T-helper 22 cell (primary cell): ENCODE measurements around the gene ABLIM2.
"Not testable (repeated sequence)": the region's sequence is repeated elsewhere in the genome, so short reads cannot be mapped to it uniquely, and the experiment has no call there.

Source experiments
- DNase-seq: peaks from one replicate; pipeline ENCODE4 v3.0.0-alpha.2; 2020; ENCODE audit warnings: low read depth

Gene ABLIM2

DNA sequence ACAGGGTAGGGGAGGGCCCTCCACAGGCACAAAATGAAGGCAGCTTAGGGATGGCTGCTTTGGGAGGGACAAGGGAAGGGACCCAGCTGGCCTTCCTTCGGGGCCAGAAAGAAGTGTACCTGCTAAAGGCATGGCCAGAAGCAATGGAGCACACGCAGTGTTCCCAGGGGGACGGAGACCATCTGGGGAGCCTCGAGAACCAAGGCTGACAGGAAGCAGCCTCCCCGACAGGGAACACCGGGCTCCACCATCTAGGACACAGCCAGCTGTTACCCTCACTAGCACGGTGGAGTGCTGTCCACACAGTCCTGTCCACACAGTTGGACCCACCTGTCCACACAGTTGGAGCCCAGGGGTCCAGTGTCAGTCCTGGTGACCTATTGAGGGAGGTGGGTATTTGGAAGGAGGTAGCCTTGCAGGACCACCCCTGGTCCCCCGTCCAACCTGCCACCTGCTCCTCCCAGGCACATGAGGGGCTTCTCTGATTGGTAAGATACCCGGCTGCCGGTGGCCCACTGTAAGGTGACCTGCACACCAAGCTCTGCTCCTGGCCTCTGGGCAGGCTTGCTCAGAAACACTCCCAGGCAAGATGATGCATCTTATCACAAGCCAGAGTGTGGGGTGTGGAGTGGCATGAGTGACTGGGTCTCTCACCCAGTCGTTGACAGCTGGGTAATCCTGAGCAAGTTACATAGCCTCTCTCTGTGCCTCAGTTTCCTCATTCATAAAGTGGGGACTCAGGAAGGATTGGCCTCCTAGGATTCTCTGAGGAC, 198.4 kb downstream of the ABLIM2 start:
- no peak for DNase-seq

DNA sequence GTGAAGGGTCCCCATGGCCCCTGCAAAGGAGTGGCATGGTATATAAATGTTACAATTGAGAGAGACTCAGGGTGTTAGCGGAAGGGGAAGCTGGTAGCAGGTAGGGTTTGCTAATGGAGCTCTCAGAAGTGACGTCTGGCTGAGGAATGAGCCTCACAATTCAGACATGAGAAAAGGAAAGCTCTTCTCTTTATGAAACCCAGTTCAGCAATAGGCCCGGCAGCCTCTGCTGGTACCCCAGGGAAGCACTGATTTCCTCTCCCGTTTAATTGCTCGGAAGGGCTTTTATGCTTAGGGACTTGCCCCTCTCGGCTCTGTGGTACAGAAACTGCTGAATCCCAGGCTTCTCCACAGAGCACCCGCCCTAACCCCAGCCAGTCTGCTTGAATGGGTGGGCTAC, 199.5 kb downstream of the ABLIM2 start:
- no peak for DNase-seq

DNA sequence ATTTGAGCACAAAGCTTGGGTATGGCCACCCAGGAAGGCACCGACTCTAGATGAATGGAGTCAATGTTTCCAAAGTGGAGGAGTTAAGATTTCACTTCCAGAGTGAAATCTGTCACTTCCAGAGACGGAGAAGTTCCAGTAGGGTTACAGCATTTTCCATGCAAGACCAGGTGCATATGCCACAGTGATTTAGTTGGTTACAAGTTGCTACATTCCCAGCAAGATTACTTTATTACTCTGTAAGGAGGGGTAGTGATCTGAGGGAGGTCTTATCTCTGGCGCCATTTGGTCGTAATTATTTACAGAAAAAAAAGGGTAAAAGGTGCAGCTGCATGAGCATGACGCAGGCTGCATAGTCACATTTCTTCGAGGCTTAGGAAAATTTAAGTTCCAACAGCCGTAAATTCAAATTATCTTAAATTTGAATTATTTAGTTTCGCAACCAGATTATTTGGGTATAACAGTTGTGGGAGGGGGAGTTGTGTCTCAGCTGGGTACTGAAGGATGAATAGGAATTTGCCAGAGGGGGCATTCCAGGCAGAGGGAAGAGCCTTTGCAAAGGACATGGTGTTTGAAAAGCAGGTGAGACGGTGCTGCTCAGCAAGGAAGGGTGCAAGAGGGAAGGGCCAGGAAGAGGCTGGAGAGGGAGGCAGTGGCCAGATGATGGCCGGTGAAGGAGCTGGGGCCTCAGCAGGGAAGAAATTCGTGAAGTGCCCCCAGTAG, 201.5 kb downstream of the ABLIM2 start:
- no peak for DNase-seq

DNA sequence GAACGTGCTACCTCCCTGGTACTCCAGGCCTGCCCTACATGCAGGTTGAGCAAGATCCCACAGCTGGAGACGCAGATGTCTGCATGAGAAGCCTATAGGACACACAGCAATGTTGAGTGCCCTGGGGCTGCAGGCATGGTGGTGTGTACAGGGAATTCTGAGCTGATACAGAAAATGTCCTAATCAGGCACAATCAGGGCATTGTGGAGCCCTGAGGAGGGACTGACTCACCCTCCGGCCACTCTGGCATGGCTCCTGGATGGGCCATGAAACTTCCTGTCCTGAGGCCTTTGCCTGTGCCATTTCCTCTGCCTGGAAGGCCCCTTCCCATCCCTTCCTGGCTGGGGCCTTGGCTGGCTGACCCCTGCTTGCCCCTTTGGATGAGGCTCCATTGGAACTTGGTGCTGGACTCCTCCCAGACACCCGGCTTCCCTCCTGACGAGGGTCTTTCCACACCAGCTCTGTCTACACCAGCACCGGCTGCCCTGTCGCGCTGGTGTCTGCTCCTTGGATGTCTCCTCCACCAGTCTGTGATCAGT, 202.3 kb downstream of the ABLIM2 start:
- DNase-seq, result no peak

DNA sequence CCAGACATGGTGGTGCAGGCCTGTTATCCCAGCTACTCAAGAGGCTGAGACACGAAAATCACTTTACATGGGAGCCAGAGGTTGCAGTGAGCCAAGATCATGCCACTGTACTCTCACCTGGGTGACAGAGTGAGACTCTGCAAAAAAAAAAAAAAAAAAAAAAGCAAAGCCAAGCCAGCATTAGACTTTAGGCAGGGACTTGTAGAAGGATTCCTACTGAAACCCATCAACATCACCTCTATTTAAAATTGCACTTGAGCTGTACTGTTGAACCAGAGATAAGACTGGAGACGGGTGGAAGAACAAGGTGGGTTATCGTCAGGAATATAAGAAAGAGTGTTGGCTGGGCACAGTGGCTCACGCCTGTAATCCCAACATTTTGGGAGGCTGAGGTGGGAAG, 203.2 kb downstream of the ABLIM2 start:
- no peak for DNase-seq

- no peak for DNase-seq
Observed at GRCh38 chr4:7952615-7953014, 206.0 kb downstream of the ABLIM2 start.

GRCh38 chr4:7950301-7951092, 208.1 kb downstream of the ABLIM2 start:
- no peak for DNase-seq

- no peak for DNase-seq
Observed at GRCh38 chr4:7949759-7950158, 208.9 kb downstream of the ABLIM2 start.

DNA sequence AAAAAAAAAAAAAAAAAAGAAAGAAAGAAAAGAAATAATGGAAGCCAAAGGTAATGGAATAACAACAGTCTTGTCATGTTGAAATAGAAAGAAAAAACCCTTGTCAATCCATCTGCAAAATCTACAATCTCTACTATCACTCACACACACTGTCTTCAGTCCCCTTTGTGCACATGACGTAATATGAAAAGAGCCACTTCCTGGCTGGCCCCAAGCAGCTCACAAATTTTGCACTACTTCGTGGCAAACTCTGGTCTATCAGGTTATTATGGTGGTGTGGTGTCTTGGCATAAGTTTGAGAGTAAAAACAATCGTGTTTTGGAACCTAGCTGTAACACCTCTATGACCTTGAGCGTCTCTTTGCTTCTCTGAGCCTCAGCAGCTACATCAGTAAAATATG, 210.7 kb downstream of the ABLIM2 start:
- no peak for DNase-seq

GRCh38 chr4:7945709-7946380, 212.8 kb downstream of the ABLIM2 start:
- DNase-seq, result no peak

GRCh38 chr4:7944599-7945220, 213.9 kb downstream of the ABLIM2 start:
- no peak for DNase-seq

GRCh38 chr4:7943688-7944087, 214.9 kb downstream of the ABLIM2 start:
- DNase-seq, result not testable (repeated sequence)

DNA sequence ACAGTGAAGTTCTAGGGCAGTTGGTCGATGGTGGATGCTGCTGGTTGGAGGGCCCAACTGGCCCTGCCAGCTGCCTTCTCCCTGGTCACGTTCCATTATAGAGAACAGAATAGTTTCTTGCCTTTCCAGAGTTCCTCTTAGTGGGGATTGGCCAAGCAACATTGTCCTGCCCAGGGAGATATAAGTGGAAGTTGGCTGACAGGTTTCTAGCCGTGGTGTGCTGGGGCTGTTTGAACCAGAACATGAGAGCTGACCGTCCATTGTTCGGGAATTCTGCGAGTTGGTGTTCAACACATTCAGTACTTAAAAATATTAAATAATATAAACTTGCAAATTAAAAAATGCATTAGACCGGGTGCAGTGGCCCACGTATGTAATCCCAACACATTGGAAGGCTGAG, 215.4 kb downstream of the ABLIM2 start:
- DNase-seq, result no peak

DNA sequence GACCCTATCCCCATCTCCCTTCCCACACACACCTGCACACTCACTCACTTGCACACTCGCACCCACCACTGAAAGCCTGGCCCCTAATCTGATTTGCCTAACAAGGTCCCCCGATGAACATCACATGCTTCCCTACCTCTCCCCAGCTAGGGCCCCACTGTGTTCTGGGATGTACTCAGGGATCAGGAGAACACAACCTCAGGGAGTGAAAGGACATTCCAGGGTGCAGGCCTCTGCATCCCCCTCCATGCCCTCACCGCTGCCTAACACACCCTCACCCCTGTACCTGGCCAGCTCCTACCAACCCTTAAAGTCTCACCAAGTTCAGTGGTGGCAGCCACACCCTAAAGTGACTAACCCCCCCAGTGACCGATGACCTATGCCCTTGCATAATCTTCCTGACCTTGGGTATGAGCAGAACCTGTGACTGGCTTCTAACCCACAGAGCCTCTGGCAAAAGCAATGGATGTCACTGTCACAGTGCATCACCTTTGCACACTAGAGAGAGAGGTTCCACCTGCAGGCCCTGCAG, 216.6 kb downstream of the ABLIM2 start:
- no peak for DNase-seq

DNA sequence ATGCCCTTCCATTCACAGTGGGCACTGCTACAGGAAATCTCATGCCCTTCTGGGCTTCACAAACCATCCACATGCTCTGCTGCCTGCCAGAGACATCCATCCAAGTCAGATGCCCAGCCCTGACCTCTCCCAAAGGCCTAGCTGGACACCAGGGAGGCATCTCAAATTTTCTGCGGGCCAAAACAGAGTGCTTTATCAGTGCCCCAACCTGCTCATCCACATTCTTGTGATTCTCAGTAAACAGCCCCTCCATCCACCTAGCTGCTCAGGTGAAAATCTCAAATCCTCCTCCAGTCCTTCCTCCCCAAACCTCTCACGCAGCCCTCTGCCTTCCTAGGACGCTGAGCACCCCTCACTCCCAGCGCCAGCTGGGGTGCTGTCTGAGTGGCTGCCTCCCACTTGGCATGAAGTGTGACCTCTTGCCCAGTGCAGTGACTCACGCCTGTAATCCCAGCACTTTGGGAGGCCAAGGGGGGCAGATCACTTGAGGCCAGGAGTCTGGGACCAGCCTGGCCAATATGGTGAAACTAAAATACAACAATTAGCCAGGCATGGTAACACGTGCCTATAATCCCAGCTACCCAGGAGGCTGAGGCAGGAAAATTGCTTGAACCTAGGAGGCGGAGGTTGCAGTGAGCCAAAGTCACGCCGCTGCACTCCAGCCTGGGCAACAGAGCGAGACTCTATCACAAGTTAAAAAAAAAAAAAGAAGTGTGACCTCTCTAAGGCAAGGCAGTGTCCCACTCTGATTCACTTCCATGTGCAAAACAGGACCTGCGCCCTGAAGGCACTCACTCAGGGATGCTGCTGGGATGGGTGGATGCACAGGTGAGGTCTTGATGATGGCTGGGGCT, 217.3 kb downstream of the ABLIM2 start:
- no peak for DNase-seq

- DNase-seq, result peak; percentile 78
Observed at GRCh38 chr4:7939377-7940108, 219.1 kb downstream of the ABLIM2 start, which contains the start of gene AFAP1. AFAP1 (minus strand) TSS chr4:7939861; CDS start chr4:7872078, 67,783 bp downstream.

- DNase-seq, result peak; percentile 9
Observed at GRCh38 chr4:7938609-7939376, 219.8 kb downstream of the ABLIM2 start.

DNA sequence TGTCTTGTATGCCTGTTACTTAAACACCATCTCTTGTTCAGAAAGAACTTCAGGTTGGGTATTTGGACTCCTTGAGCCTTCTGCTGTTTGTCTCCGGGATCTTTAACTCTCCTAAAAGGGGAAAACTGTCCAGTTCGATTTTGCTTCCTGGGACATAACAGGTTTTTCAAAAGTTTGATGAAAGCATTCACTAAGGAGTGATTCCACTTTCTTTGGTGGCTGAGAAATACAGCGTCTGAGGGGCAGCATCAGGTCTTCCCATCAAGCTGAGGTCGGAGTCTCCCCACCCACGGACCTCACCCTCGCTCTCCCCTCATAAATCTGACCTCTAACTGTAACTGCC, 220.4 kb downstream of the ABLIM2 start:
- DNase-seq, result no peak

DNA sequence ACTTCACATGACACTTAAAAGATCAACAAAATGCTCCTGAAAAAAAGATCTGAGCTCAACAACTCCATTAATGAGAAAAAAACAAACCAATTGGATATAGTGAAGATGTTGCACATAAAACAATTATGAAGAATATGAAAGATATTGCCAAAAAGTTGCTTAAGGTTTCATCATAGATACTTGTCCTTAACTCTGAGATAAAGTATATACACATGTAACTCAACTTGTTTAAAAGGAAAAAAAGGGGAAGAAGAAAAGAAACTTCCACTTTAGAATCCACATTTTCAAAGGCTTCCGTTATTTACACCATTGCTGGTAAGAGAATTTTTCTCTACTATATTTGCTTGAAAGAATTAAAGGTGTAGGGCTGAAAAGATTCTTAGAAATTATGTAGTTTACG, 221.6 kb downstream of the ABLIM2 start:
- DNase-seq, result no peak
